ENCODE data around the gene SLC6A3.
A peak's percentile ranks its signal among the peaks of the same experiment; 100 is the strongest.

The SLC6A3 gene

DNA sequence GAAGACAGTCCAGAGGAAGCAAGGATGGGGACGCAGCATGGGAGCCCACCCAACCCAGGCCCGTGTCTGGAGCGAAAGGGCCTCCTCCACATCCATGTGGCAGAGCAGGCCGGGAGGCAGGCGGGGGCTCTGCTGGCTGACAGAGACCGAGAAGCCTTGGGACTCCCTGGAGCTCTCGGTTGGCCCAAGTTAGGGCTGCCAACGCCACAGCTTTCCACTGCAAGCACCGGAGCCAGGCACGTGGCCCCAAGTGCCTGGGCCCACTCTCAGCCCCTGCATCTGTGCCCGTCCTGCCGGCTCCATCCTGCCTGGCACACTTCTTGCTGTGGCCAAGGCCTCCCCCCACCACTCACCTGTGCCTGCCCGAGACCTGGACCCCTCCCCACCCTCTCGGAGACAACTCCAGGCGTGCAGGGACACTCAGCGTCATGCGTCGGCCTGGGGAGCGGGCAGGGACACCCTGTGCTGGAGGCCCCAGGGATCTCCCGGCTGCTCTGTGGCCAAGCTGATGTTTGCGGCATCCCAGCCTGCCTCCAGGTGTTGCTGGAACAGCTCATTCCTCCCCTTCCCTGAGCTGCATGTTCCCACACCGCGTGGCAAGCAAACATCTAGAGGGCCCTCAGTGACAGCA is 31.5 kb downstream of the SLC6A3 start:
- ChIA-PET CTCF (no interaction called here), POLR2A (no interaction called here)
- TF ChIP-seq FOXM1 (IDR thresholded peaks at IDR 0.05; ENCODE audit: borderline replicate concordance) (no peak), ARNT (IDR thresholded peaks at IDR 0.05) (no peak), L3MBTL2 (conservative IDR thresholded peaks at IDR 0.05) (no peak), ZNF384 (IDR thresholded peaks at IDR 0.05) (no peak), CTBP1 (IDR thresholded peaks at IDR 0.05; ENCODE audit: borderline replicate concordance) (no peak), NFRKB (IDR thresholded peaks at IDR 0.05) (no peak), FOXA1 (IDR thresholded peaks at IDR 0.05) (no peak), BHLHE40 (IDR thresholded peaks at IDR 0.05; ENCODE audit: borderline replicate concordance) (no peak), TARDBP (IDR thresholded peaks at IDR 0.05) (no peak), FOXK2 (IDR thresholded peaks at IDR 0.05) (no peak), HDGF (IDR thresholded peaks at IDR 0.05; ENCODE audit: borderline replicate concordance) (no peak), LEF1 (IDR thresholded peaks at IDR 0.05; ENCODE audit: borderline replicate concordance) (no peak), ELF4 (IDR thresholded peaks at IDR 0.05) (no peak)
- no peak for DNase-seq (ENCODE audit: extremely low spot score)

DNA sequence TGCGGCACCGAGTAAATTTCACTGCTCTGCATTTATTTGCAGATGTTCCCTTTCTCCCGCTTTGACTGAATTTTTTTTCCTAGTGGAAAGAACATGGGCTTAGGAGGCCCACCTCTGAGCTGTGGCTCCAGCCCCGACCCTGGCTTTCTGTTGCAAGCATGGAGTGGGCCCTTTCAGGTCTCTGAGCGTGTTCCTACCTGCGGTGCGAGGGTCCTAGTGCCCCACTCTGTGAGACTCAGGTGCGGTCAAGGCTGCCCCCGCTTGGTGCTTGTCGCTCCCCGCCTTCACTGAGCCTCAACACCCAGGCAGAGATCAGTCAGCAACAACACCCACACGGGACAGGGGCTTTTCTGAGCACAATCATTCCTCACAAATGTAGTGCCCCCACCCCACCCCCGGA is 32.0 kb downstream of the SLC6A3 start:
- POLR2A ChIA-PET = no interaction called here
- TF ChIP-seq SP1 (IDR thresholded peaks at IDR 0.05) (no peak), ZNF384 (IDR thresholded peaks at IDR 0.05) (no peak), L3MBTL2 (conservative IDR thresholded peaks at IDR 0.05) (no peak)
- TF ChIP-seq, protein P1, sequence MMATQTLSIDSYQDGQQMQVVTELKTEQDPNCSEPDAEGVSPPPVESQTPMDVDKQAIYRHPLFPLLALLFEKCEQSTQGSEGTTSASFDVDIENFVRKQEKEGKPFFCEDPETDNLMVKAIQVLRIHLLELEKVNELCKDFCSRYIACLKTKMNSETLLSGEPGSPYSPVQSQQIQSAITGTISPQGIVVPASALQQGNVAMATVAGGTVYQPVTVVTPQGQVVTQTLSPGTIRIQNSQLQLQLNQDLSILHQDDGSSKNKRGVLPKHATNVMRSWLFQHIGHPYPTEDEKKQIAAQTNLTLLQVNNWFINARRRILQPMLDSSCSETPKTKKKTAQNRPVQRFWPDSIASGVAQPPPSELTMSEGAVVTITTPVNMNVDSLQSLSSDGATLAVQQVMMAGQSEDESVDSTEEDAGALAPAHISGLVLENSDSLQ (IDR thresholded peaks at IDR 0.05) = no peak
- no peak for DNase-seq (ENCODE audit: extremely low spot score)
- CTCF ChIA-PET = no interaction called here

DNA sequence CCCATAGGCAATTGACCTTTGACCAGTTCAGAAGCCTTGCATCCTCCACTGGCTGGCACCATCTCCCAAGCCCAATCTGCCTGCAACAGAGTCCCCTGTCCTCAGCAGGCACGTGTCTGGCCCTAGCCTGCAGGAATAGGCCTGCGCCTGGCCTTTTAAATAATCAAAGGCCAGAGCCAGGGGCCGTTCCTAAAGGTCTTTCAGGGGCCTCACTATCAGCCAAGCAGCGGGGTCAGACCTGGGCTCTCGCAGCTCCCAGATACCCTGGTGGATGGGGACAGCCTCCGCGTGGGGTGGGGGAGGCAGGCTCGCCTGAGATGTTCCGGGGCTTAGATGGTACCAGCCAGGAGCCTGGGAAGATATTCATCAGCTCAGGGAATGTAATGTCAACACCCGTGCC is 32.6 kb downstream of the SLC6A3 start:
- ChIA-PET CTCF (no interaction called here), POLR2A (no interaction called here)
- TF ChIP-seq SP1 (IDR thresholded peaks at IDR 0.05) (no peak), FOXM1 (IDR thresholded peaks at IDR 0.05; ENCODE audit: borderline replicate concordance) (no peak), CTBP1 (IDR thresholded peaks at IDR 0.05; ENCODE audit: borderline replicate concordance) (no peak), ELF4 (IDR thresholded peaks at IDR 0.05) (no peak), L3MBTL2 (conservative IDR thresholded peaks at IDR 0.05) (no peak), ARNT (IDR thresholded peaks at IDR 0.05) (no peak), FOXK2 (IDR thresholded peaks at IDR 0.05) (no peak), BHLHE40 (IDR thresholded peaks at IDR 0.05; ENCODE audit: borderline replicate concordance) (no peak)
- TF ChIP-seq, protein P1 (IDR thresholded peaks at IDR 0.05) = no peak
- no peak for DNase-seq (ENCODE audit: extremely low spot score)

DNA sequence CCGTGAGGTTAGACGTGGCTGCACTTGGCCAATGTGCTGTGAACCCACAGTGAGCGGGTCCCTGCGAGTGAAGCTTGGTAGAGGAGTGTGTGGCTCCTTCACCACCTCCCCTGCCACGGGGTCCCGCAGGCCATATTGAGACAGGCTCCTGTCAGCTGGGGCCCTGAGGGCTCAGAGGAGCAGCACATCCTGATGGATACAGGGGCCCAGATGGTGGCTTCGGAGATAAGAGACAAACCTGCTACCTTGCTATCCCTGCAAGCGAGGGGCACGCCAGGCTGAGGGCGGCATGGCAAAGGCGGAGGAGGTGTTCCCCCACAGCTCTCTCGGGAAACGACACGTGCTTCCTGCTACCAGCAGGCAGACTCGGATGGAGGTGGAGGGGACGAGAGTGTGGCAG is 33.1 kb downstream of the SLC6A3 start:
- no peak for DNase-seq (ENCODE audit: extremely low spot score)
- TF ChIP-seq FOXA1 (IDR thresholded peaks at IDR 0.05) (no peak), FOXK2 (IDR thresholded peaks at IDR 0.05) (no peak), HDGF (IDR thresholded peaks at IDR 0.05; ENCODE audit: borderline replicate concordance) (no peak), SP1 (IDR thresholded peaks at IDR 0.05) (no peak), ZNF384 (IDR thresholded peaks at IDR 0.05) (no peak)
- CTCF ChIA-PET = interaction anchor here (0.8 kb wide), 1 partner anchor 31 kb away, joined by 4 read pairs; no protein-coding TSS in a partner anchor
- POLR2A ChIA-PET = no interaction called here

DNA sequence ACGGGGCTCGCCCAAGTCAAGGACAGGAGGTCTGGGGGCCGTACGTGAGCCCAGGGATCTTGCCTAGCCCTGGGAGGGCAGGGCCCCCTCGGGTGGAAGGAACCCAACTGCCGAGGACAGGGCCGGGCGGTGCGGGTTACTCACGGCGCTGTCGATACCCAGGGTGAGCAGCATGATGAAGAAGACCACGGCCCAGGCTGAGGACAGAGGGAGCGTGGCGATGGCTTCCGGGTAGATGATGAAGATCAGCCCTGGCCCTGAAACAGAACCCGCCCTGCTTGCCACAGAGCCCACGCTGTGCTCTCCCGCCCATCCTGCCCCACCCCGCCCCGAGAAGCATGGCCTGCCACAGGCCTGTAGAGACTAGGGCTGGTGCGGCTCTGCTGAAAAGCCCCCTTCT is 34.1 kb downstream of the SLC6A3 start:
- TF ChIP-seq FOXK2 (IDR thresholded peaks at IDR 0.05) = no peak
- no peak for TF ChIP-seq CTBP1 (IDR thresholded peaks at IDR 0.05; ENCODE audit: borderline replicate concordance)
- TF ChIP-seq NFRKB (IDR thresholded peaks at IDR 0.05) = no peak
- no peak for TF ChIP-seq TARDBP (IDR thresholded peaks at IDR 0.05)
- TF ChIP-seq BHLHE40 (IDR thresholded peaks at IDR 0.05; ENCODE audit: borderline replicate concordance) = no peak
- TF ChIP-seq LEF1 (IDR thresholded peaks at IDR 0.05; ENCODE audit: borderline replicate concordance) = no peak
- TF ChIP-seq ELF4 (IDR thresholded peaks at IDR 0.05) = no peak
- TF ChIP-seq FOXM1 (IDR thresholded peaks at IDR 0.05; ENCODE audit: borderline replicate concordance) = no peak
- no peak for TF ChIP-seq L3MBTL2 (conservative IDR thresholded peaks at IDR 0.05)
- DNase-seq (ENCODE audit: extremely low spot score) = no peak
- ChIA-PET POLR2A (no interaction called here), CTCF (no interaction called here)

DNA sequence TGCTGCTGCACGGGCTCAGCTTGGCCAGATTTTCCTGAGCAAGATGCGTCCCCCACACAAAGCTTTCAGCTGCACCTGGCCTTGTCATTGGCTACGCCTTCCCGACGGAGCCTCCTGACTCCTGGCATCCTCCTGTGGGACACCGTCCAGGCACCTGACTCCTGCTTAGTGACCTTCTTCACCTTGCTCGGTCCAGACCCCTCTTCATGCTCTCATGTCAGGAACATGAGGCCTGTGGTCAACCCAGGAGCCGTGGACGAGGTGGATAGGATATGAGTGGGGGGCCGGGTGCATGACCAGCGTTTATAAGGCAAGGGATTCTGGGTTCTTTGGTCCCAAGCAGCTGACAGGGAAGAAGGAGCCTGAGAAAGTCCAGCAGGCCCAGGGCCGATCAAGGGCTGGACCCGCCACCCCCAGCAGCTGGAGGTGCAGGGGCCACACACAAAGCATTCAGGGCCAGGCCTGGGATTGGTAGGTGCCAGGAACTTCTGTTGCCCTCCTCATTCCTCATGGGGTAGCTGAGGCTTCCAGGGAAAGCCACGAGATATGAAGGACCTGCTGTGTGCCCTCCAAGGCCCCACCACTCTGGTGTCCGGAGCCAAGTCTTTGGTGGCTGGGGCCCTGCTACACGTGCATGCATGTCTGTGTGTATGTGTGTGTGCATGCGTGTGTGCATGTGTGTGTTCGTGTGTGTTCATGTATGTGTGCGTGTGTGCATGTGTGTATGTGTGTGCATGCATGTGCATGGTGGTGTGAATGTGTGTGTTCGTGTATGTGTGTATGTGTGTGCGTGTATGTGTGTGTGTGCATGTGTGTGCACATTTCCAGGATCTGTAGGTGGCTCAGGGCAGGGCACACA is 34.9 kb downstream of the SLC6A3 start:
- no peak for DNase-seq (ENCODE audit: extremely low spot score)
- TF ChIP-seq FOXA1 (IDR thresholded peaks at IDR 0.05) = no peak
- no peak for TF ChIP-seq ARNT (IDR thresholded peaks at IDR 0.05)
- TF ChIP-seq SUZ12 (IDR thresholded peaks at IDR 0.05) = no peak
- CTCF ChIA-PET = no interaction called here
- POLR2A ChIA-PET = no interaction called here

DNA sequence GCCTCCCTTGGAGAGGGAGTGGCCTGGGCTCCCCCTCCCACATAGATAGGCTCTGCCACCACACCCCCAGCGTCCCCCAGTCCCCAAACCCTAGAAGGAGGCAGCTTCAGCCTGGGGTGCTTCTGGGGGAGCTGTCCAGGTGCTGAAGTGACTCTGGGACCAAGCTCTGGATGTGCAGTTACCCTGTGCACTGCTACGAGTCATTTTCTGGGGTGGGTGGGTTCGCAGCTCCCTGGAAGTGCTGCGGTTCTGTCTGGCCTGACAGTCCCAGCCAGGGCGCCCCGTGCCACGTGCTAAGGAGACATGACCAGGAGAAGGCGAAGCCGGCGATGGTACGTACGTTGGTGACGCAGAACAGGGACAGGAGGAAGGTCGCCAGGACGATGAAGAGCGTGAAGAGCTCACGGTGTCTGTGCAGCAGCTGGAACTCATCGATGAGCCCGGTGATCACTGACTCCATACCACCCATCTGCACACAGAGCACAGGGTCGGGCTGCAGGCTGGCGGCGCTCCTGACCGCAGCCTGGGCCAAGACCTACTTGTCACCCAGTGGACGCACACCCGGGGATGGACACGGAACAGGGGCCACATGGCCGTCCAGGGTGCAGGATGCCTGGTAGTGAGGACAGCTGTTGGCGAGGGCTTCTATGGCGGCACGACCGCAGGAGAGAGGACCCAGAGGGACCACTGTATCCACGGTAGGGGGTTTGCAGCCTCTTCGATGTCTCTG is 35.7 kb downstream of the SLC6A3 start:
- POLR2A ChIA-PET = no interaction called here
- TF ChIP-seq ZNF384 (IDR thresholded peaks at IDR 0.05) (no peak), LEF1 (IDR thresholded peaks at IDR 0.05; ENCODE audit: borderline replicate concordance) (no peak), ARNT (IDR thresholded peaks at IDR 0.05) (no peak), FOXA1 (IDR thresholded peaks at IDR 0.05) (no peak), CTBP1 (IDR thresholded peaks at IDR 0.05; ENCODE audit: borderline replicate concordance) (no peak), HDGF (IDR thresholded peaks at IDR 0.05; ENCODE audit: borderline replicate concordance) (no peak), TARDBP (IDR thresholded peaks at IDR 0.05) (no peak), L3MBTL2 (conservative IDR thresholded peaks at IDR 0.05) (no peak), FOXM1 (IDR thresholded peaks at IDR 0.05; ENCODE audit: borderline replicate concordance) (no peak), NFRKB (IDR thresholded peaks at IDR 0.05) (no peak), SP1 (IDR thresholded peaks at IDR 0.05) (no peak), ELF4 (IDR thresholded peaks at IDR 0.05) (no peak), SUZ12 (IDR thresholded peaks at IDR 0.05) (no peak), BHLHE40 (IDR thresholded peaks at IDR 0.05; ENCODE audit: borderline replicate concordance) (no peak)
- TF ChIP-seq, protein P1 (IDR thresholded peaks at IDR 0.05) = no peak
- CTCF ChIA-PET = interaction anchor here (1.2 kb wide), 1 partner anchor 29 kb away, joined by 3 read pairs; no protein-coding TSS in a partner anchor
- peak; percentile 25 for DNase-seq (ENCODE audit: extremely low spot score)

Data from HEK293T (cell line).